B cell (primary cell): ENCODE measurements around the gene TNIK.

Experiments
- EZH2 ChIP-seq: IDR thresholded peaks from 2 replicates; pipeline ENCODE4 v1.6.1; 2012; ENCODE audit warnings: borderline replicate concordance, low read depth, mild to moderate bottlenecking, moderate library complexity, low read length; ENCODE audit not compliant: insufficient read depth, poor library complexity, severe bottlenecking
- TF ChIP-seq, protein P1 (sequence below): fragments of 200-600 bp; IDR thresholded peaks from one replicate; pipeline ENCODE4 v1.8.0; 2022; ENCODE audit warnings: antibody characterized with exemption, mild to moderate bottlenecking

DNA sequence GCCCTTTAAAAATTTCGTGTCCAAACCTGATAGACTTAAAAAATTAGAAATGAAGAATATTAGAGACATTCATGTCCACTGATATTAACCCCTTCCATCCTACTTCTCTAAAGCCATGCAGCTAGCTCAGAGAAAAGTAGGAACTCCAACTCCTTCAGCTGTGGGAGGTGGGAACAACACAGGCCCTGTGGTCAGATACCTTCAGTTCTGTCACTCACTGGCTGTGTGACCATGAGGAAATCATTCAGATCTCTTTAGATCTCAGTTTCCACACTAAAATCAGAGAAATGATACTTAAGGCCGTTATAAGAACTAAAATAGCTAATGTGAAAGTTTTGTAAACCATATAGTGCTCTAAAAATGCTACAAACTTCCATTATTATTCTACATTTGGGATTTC lies 209.8 kb downstream of the TNIK start:
- TF ChIP-seq, protein P1, sequence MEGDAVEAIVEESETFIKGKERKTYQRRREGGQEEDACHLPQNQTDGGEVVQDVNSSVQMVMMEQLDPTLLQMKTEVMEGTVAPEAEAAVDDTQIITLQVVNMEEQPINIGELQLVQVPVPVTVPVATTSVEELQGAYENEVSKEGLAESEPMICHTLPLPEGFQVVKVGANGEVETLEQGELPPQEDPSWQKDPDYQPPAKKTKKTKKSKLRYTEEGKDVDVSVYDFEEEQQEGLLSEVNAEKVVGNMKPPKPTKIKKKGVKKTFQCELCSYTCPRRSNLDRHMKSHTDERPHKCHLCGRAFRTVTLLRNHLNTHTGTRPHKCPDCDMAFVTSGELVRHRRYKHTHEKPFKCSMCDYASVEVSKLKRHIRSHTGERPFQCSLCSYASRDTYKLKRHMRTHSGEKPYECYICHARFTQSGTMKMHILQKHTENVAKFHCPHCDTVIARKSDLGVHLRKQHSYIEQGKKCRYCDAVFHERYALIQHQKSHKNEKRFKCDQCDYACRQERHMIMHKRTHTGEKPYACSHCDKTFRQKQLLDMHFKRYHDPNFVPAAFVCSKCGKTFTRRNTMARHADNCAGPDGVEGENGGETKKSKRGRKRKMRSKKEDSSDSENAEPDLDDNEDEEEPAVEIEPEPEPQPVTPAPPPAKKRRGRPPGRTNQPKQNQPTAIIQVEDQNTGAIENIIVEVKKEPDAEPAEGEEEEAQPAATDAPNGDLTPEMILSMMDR, result no peak
- no peak for TF ChIP-seq EZH2
